GM21825 (cell line): ENCODE data around the gene ETV2.
"Not testable (repeated sequence)": the region's sequence is repeated elsewhere in the genome, so short reads cannot be mapped to it uniquely, and the experiment has no call there.

Experiments
- ATAC-seq: cut with Tn5 transposase; IDR thresholded peaks from one replicate; pipeline ENCODE4 v1.9.1; 2021; ENCODE audit warnings: mild to moderate bottlenecking, moderate library complexity; ENCODE audit not compliant: unreplicated experiment

The ETV2 gene, protein sequence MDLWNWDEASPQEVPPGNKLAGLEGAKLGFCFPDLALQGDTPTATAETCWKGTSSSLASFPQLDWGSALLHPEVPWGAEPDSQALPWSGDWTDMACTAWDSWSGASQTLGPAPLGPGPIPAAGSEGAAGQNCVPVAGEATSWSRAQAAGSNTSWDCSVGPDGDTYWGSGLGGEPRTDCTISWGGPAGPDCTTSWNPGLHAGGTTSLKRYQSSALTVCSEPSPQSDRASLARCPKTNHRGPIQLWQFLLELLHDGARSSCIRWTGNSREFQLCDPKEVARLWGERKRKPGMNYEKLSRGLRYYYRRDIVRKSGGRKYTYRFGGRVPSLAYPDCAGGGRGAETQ

DNA sequence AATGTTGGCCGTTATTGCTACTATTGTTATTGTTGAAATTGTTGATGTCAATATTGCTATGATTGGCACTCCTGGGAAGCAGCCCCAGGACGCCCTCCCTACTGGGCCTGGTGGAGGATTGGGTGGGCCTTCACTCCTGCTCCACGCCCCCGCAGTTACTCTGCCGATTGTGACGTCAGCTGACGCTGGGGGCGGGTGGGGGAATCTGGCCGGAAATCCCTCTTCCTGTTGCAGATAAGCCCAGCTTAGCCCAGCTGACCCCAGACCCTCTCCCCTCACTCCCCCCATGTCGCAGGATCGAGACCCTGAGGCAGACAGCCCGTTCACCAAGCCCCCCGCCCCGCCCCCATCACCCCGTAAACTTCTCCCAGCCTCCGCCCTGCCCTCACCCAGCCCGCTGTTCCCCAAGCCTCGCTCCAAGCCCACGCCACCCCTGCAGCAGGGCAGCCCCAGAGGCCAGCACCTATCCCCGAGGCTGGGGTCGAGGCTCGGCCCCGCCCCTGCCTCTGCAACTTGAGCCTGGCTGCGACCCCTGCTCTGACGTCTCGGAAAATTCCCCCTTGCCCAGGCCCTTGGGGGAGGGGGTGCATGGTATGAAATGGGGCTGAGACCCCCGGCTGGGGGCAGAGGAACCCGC lies at the start of gene ETV2:
TSS of gene ETV2 (plus strand) at position 231 of the 637 bp plus-strand sequence. CDS start 716 bp downstream, outside the sequence.
- ATAC-seq = no peak

DNA sequence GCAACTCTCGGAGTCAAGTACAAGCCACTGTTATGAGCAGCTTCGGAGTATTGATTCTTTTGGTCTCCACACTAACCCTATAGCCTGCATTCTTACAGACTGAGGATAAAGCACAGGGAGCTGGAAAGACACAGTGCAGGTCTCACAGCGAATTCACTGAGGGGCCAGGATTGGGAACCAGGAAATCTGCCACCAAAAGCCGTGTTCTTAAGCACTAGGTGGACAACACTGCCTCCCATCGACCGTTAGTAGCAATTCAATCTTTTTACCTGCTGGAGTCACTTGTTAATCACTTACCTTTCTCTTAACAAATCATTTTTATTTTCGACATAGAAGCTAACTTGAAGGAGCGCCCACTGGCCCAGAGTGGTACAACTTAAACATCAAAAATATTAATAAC lies 49.3 kb upstream of the ETV2 start:
- ATAC-seq = no peak

DNA sequence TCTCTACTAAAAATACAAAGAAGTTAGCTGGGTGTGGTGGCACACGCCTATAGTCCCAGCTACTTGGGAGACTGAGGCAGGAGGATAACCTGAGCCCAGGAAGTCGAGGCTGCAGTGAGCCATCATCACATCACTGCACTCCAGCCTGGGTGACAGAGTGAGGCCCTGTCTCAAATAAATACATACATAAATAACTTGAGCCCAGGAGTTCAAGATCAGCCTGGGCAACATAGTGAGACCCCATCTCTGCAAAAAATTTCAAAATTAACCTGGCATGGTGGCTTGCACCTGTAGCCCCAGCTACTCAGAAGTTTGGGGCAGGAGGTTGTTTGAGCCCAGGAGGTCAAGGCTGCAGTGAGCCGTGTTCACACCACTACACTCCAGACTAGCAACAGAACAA lies 46.5 kb upstream of the ETV2 start:
- ATAC-seq = not testable (repeated sequence)

DNA sequence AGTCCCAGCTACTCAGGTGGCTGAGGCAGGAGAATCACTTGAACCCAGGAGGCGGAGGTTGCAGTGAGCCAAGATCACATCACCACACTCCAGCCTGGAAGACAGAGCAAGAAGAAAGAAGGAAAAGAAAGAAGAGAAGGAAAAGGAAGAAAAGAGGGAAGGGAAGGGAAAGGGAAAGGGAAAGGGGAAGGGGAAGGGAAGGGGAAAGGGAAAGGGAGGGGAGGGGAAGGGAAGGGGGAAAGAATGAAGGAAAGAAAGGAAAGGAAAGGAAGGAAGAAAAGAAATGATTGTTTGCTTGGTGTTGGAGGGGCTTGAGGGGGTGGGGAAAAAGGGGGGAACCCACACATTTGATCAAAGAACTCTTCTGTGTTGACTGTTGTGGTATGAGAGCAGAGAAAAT lies 45.6 kb upstream of the ETV2 start:
- ATAC-seq = no peak

DNA sequence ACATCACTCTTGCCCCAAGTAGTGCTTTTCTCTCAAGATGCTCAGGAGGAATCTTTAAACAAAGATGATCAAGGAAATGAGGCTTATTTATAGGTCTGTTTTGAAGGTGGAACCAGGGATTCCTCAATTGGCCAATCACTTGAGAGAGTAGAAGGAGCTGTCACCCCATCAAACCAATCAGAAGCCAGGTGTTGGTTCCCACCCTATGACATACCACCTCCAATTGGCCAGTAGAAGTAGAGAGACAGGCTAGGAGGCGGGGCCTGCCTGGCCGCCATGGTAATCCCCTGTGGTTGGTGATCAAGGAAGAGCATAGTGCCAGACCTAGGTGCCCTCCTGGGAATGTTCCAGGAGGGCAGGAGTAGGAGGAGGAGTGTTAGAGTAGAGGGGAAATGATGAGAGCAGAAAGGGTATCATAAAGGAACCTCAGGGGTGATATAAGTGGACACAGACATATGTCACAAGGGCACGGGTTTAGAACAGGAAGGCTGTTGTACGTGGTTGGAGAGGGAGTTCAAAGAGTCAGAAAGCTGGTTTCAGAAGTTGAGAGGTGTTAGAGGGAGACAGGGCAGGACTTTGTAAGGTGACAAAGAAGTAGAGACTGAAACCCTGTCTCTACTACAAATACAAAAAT lies 45.1 kb upstream of the ETV2 start:
- ATAC-seq = peak; percentile 72

DNA sequence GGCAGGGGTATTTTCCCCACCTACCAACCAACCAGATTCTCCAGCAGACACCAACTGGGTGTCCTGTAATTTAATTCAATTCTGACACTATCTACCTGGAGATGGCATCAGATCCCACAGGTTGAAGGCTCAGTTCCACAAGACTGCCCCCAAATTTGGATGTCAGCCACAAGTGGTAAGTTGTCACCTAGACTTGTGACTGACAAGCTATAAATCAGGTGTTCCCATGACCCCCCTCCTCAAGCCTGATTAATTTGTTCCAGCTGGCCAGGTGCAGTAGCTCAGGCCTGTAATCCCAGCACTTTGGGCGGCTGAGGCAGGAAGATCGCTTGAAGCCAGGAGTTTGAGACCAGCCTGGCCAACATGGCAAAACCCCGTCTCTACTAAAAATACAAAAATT lies 39.6 kb upstream of the ETV2 start:
- ATAC-seq = no peak

DNA sequence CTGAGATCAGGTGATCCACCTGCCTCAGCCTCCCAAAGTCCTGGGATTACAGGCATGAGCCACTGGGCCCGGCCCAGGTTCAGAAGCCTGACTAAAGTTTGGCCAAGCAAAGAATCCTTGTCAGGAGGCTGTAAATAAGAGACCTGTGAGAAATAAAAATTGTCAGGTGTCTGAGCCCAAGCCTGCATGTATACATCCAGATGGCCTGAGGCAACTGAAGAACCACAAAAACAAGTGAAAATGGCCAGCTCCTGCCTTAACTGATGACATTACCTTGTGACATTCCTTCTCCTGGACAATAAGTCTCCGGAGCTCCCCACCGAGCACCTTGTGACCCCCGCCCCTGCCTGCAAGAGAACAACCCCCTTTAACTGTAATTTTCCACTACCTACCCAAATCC lies 37.1 kb upstream of the ETV2 start:
- not testable (repeated sequence) for ATAC-seq

DNA sequence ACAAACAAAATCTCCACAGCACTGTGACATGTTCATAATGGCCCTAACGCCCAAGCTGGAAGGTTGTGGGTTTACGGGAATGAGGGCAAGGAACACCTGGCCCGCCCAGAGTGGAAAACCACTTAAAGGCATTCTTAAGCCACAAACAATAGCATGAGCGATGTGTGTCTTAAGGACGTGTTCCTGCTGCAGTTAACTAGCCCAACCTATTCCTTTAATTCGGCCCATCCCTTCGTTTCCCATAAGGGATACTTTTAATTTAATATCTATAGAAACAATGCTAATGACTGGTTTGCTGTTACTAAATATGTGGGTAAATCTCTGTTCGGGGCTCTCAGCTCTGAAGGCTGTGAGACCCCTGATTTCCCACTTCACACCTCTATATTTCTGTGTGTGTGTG lies 34.4 kb upstream of the ETV2 start:
- not testable (repeated sequence) for ATAC-seq

DNA sequence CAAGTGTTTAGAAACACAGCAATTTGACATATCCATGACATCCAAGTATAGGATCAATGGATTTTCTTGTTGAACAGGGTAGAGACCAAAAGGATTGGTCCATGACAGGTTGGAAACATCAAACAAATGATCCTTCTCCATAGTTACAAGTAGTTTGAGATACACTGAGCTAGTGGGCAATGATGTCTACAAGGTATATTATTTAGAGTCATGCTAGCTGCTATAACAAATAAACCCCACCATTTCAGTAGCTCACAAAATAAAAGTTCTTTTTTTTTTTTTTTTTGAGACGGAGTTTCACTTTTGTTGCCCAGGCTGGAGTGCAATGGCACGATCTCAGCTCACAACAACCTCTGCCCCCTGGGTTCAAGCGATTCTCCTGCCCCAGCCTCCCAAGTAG lies 33.9 kb upstream of the ETV2 start:
- no peak for ATAC-seq

DNA sequence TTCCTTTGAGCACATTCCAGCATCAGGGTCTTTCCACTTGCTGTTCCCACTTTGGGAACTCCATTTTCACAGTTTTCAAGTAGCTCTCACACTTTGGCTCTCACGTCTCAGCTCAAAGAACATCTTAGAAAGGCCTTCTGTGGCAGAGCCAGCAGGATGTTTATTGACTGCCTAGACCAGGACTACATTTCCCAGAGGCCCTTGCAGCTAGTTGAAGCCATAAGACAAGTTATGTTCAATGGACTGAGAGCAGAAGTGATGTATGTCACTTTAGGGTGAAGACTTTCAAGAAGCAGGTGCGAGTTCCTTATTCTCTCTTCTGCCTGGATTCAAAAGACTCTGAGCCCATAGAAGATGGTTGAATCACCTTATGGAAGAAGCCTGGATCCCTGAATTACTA lies 33.3 kb upstream of the ETV2 start:
- ATAC-seq = no peak

DNA sequence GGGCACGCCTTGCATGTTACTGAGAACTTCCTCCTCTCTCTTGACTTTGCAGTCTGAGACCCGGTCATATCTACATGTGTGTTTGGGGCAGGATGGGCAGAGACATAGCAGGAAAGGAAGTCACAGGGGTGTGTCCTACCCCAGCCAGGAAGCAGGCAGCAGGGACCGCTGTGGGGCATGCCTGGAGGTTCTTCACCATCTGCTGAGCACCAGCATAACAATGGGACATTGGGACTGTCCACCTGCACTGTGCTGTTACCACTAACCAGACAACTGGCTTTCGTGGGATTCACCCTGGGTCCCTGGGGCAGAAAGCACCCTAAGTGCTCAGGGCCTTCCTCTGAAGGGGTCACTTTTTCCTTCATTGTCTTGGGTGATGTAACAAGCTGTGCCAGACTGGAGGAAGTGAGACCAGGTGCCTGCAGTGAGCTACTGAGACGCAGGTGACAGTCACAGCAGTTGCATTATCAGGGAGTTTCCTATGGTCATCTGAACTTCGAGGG lies 31.6 kb upstream of the ETV2 start:
- peak; percentile 33 for ATAC-seq

DNA sequence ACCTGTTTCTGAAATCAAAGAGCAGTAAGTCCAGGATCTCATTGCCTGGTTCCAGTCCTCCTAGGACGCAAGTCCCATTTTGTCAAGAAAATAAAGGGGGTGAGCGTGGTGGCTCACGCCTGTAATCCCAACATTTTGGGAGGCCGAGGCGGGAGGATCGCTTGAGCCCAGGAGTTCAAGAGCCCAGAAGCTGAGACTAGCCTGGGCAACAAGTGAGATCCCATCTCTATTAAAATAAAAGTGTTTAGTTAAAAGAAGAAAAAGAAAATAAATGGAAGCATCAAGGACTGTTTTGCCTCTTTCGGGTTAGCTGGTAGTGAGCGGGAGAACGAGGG lies 29.4 kb upstream of the ETV2 start:
- no peak for ATAC-seq

DNA sequence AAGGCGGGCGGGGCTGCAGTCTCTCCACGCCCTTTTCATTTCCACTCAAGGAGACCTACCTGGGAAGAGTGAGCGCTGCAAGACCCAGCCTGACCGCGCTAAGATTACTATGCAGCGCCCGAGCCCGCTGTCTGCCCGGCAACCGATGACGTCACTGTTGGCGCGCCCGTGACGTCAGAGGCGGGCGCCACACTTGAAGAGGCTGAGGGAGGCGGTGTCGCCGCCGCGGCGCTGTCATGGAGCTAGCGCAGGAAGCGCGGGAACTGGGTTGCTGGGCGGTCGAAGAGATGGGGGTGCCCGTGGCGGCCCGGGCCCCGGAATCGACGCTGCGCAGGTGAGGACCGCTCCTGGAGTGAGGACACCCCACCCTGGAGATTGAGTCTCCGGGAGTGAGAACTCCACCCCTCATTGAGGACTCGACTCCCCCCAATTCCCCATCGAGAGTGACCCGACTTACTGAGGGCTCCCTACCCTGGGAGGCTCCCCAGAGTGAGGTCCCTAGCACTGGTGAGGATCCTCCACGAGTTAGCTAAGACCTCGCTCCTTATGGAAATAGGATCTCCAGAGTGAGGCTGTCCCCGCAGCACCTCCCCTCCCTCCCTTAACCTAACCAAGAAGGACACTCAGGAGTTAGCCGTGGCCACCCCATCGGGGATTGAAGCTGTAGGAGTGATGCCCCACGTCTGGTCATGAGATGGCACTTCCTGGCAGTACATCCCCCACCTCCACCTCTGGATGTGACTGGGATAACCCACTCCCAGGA lies 28.8 kb upstream of the ETV2 start, which contains the start of gene HAUS5:
TSS of gene HAUS5 (plus strand) at position 177 of the 763 bp plus-strand sequence. CDS start at position 237, 60 bp downstream.
- ATAC-seq = peak; percentile 73

DNA sequence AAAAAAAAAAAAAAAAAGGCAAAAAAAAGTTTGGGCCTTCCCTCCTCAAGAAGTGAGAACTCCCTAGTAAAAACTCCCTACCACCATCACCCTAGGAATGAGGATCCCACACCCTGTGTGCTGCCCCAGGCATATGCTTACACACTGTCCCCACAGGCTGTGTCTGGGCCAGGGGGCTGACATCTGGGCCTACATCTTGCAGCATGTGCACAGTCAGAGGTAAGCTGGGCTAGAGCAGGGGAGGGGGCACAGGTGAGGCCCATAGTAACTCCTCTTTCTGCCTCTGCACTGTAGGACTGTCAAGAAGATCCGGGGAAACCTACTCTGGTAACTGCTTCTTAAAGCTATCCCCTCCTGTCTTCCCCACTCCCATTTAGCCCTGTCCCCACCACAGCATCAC lies 28.0 kb upstream of the ETV2 start:
- no peak for ATAC-seq

DNA sequence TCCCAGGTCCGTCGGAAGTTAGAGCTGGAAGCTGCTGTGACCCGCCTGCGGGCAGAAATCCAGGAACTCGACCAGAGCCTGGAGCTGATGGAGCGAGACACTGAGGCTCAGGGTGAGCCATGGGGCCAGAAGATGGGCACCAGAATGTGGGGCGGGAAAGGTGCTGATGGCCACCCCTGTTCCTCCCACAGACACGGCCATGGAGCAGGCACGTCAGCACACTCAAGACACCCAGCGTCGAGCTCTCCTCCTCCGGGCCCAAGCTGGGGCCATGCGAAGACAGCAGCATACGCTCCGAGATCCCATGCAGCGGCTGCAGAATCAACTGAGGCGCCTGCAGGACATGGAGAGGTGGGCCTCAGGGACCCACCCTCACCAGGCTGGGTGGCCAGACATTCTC lies 26.5 kb upstream of the ETV2 start:
- ATAC-seq = no peak

DNA sequence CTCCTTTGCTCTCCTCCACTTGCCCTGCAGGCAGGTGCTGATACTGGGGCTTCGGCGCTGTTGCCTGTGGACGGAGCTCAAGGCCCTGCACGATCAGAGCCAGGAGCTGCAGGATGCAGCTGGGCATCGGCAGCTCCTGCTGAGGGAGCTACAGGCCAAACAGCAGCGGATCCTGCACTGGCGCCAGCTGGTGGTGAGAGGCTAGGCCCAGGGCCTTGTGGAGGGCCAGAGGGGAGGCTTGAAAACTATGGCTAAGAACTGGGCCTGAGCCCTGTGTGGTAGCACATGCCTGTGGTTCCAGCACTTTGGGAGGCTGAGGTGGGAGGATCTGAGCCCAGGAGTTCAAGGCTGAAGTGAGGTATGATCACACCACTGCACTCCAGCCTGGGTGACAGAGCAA lies 22.7 kb upstream of the ETV2 start:
- ATAC-seq = no peak

DNA sequence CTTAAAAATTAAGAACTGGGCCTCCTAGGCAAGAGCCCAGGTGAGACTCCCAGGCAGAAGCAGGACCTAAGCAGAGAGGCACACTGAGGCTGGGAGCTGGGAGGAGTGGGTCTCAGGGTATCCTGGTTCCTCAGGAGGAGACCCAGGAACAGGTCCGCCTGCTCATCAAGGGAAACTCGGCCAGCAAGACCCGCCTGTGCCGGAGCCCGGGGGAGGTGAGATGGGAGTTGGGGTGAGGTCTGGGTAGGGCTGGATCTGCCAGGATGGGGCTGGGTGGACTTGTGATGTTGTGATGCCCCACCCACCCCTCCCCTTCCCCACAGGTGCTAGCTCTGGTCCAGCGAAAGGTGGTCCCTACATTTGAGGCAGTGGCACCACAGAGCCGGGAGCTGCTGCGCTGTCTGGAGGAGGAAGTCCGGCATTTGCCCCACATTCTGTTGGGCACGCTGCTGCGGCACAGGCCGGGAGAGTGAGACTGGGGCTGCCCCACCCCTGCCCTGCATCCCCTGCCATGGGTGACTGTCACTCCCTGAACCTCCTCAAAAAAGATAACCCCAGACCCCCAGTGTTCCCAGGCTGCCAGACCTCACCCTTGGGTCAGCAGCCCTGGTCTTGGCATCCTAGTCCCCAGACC lies 22.1 kb upstream of the ETV2 start:
- ATAC-seq = no peak

DNA sequence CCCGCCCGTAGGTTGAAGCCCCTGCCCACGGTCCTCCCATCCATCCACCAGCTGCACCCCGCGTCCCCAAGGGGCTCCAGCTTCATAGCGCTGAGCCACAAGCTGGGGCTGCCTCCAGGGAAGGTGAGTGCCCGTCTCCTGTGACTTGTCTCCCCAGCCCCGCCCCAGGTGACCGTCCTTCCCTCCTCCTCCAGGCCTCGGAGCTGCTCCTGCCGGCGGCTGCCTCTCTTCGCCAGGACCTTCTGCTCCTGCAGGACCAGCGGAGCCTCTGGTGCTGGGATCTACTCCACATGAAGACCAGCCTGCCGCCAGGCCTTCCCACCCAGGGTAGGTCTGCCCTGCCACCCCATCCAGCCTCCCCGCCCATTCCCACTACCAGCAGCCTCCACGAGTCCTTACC lies 21.5 kb upstream of the ETV2 start:
- ATAC-seq = no peak

DNA sequence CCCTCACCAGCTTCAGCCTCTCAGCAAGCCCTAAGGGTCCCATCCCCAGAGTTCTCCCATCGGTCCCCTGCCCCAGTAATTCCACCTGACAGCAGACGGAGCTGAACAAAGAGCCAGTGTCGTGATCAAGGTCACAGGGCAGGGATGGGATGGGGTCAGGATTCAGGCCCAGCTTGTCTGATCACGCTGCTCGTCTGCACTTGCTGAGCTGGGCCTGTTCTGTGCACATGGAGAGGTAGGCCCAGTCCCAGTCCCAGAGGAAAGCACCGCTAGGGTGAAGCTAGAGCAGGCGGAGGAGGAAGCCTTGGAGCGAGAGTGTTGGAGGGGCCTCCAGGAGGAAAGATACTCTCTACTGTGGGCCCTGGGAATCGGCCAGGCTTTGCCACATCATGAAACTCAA lies 19.8 kb upstream of the ETV2 start:
- ATAC-seq = no peak

DNA sequence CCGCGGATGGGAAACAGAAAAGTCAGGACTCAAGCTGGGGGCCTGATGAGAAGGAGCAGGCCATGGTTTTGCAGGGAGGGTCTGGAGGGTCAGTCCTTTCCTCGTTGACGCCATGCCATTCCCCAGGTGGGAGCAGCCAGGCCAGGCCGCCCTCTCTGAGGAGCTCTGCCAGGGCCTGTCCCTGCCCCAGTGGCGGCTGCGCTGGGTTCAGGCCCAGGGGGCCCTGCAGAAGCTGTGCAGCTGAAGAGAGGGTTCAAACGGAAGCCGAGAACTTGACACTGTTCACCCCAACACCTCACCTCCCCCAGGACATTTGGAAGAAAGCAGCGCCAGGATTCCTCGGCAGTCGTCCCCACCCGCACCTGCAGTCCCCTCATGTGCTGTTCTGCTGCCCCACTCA lies 18.8 kb upstream of the ETV2 start:
- no peak for ATAC-seq
